Suprapubic skin (tissue), 4 donors: Measurements from ENCODE around the gene CAMK2G. TPM values are rescaled to one million over a fixed set of nuclear protein-coding genes. Genes with fewer than 3 reads are reported as not detected.
"Not testable (repeated sequence)": the region's sequence is repeated elsewhere in the genome, so short reads cannot be mapped to it uniquely, and the experiment has no call there.

Source experiments
- DNase-seq, 2 donors: peaks; one replicate each; pipeline ENCODE4 v3.0.0-alpha.2; 2019; ENCODE audit warnings: low spot score in 2 of 2
- H3K27ac ChIP-seq: fragments of 200-600 bp; sonication (generic); one replicate; pipeline ENCODE4 v1.5.1; 2019
- H3K27me3 ChIP-seq: fragments of 200-600 bp; sonication (generic); one replicate; pipeline ENCODE4 v1.5.1; 2019
- H3K36me3 ChIP-seq: fragments of 200-600 bp; sonication (generic); one replicate; pipeline ENCODE4 v1.5.1; 2019
- H3K4me1 ChIP-seq: fragments of 200-600 bp; sonication (generic); one replicate; pipeline ENCODE4 v1.5.1; 2019
- H3K4me3 ChIP-seq: fragments of 200-600 bp; sonication (generic); one replicate; pipeline ENCODE4 v1.5.1; 2019; ENCODE audit warnings: mild to moderate bottlenecking
- H3K9me3 ChIP-seq: fragments of 200-600 bp; sonication (generic); one replicate; pipeline ENCODE4 v1.5.1; 2019
- EP300 ChIP-seq: sonication (generic); formaldehyde crosslinking; IDR thresholded peaks from one replicate; pipeline ENCODE4 v1.6.1; 2017; ENCODE audit warnings: antibody characterized with exemption
- POLR2A ChIP-seq, 2 donors: fragments of 450-650 bp; IDR thresholded peaks; one replicate each; pipeline ENCODE4 v1.6.1; 2017; ENCODE audit warnings: antibody characterized with exemption in 2 of 2, mild to moderate bottlenecking in 2 of 2, moderate library complexity in 2 of 2
- POLR2AphosphoS5 ChIP-seq, 3 donors: sonication (generic); formaldehyde crosslinking; IDR thresholded peaks; one replicate each; pipeline ENCODE4 v1.6.1; 2017; ENCODE audit warnings: antibody characterized with exemption in 3 of 3
- WGBS: methylation state at CpG from one replicate; pipeline ENCODE4 v1.1.5; 2018; 5-methylcytosine and 5-hydroxymethylcytosine counted together
- total RNA-seq, 4 donors: library from RNA; depleted of rRNA; stranded (reverse); fragments of >200 nt; gene quantifications; one replicate each; pipeline ENCODE4 v1.1.0, GENCODE V29; 2016
- TF ChIP-seq, protein P1 (sequence below), 2 donors: fragments of 200-600 bp in 1 of 2; fragments of 450-650 bp in 1 of 2; sonication (generic) in 1 of 2; IDR thresholded peaks; one replicate each; pipeline ENCODE4 v1.5.1; 2016 to 2019; ENCODE audit warnings: antibody characterized with exemption in 2 of 2, mild to moderate bottlenecking in 1 of 2, moderate library complexity in 1 of 2

The CAMK2G gene
- total RNA-seq, 4 donors from 2014 or later: 16.9 to 35.2 (median 20.6) TPM

DNA sequence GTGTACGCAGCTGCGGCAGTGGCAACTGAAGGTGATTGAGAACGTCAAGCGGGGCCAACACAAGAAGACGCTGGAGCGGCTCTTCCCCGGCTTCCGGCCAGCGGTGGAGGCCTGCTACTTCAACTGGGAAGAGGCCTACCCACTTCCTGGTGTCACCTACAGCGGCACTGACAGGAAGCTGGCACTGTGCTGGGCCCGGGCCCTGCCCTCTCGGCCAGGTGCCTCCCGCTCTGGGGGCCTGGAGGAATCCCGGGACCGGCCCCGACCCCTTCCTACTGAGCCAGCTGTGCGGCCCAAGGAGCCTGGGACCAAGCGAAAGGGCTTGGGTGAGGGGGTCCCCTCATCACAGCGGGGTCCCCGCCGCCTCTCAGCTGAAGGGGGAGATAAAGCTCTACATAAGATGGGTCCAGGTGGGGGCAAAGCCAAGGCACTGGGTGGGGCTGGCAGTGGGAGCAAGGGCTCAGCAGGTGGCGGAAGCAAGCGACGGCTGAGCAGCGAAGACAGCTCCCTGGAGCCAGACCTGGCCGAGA is 82.4 kb downstream of the CAMK2G start:
- no peaks in the 10 kb centered on the region for H3K9me3 ChIP-seq
- H3K27me3 ChIP-seq: no peaks in the 10 kb centered on the region
- no peak overlapping the region for H3K27ac ChIP-seq
- peaks cover 84% of the 10 kb centered on the region for H3K36me3 ChIP-seq
- no peak for DNase-seq
- TF ChIP-seq POLR2A (IDR thresholded peaks at IDR 0.05) (no peak), EP300 (no peak), POLR2AphosphoS5 (IDR thresholded peaks at IDR 0.05) (no peak)
- TF ChIP-seq, protein P1, sequence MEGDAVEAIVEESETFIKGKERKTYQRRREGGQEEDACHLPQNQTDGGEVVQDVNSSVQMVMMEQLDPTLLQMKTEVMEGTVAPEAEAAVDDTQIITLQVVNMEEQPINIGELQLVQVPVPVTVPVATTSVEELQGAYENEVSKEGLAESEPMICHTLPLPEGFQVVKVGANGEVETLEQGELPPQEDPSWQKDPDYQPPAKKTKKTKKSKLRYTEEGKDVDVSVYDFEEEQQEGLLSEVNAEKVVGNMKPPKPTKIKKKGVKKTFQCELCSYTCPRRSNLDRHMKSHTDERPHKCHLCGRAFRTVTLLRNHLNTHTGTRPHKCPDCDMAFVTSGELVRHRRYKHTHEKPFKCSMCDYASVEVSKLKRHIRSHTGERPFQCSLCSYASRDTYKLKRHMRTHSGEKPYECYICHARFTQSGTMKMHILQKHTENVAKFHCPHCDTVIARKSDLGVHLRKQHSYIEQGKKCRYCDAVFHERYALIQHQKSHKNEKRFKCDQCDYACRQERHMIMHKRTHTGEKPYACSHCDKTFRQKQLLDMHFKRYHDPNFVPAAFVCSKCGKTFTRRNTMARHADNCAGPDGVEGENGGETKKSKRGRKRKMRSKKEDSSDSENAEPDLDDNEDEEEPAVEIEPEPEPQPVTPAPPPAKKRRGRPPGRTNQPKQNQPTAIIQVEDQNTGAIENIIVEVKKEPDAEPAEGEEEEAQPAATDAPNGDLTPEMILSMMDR (IDR thresholded peaks at IDR 0.05): no peak
- H3K4me3 ChIP-seq: no peak overlapping the region
- H3K4me1 ChIP-seq: peaks cover 23% of the 10 kb centered on the region
- WGBS: 94% methylated on average over 24 of the region's 26 CpGs

DNA sequence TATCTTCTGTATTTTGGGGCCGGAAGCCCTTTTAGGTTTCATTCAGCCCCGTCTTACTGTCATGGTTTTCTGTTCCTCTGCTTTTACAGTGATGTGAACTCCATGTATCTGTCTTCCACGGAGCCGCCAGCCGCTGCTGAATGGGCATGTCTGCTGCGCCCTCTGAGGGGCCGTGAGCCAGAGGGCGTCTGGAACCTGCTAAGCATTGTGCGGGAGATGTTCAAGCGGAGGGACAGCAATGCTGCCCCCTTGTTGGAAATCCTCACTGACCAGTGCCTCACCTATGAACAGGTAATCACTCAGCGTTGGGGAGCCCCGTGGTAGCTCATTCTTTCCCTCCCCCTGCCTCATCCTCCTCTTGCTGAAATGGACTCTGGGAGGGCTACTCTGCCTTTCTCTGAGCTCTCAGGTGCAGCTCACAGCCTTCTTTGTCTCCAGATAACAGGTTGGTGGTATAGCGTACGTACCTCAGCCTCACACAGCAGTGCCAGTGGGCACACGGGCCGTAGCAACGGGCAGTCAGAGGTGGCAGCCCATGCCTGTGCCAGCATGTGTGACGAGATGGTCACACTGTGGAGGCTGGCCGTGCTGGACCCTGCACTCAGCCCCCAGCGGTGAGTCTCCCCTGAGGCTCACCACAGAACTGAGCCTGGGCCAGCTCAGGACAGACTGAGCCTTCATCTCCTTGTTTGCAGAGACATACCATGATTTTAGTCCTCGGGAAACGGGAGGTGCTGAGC is 83.3 kb downstream of the CAMK2G start:
- TF ChIP-seq POLR2A (IDR thresholded peaks at IDR 0.05) (no peak), EP300 (no peak), POLR2AphosphoS5 (IDR thresholded peaks at IDR 0.05) (no peak)
- TF ChIP-seq, protein P1 (IDR thresholded peaks at IDR 0.05): no peak
- H3K36me3 ChIP-seq: peaks cover 75% of the 10 kb centered on the region
- H3K4me3 ChIP-seq: no peak overlapping the region

DNA sequence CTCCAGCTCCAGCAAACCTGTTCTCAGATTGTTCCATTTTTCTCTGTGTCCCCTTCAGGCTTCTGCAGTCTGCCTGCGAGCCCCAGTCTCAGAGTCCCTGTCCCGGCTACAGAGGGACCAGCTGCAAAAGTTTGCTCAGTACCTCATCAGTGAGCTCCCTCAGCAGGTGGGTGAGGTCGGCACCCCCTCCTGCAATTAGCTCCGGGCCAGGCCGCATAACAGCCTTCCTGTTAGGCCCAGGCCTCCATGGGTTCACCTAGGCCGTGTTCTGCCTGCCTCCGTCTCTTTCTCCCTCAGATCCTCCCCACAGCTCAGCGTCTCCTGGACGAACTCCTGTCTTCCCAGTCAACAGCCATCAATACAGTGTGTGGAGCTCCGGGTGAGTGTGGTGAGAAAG is 84.7 kb downstream of the CAMK2G start:
- no peak for DNase-seq
- H3K9me3 ChIP-seq: no peaks in the 10 kb centered on the region
- H3K36me3 ChIP-seq: peaks cover 61% of the 10 kb centered on the region
- no peak for TF ChIP-seq POLR2A (IDR thresholded peaks at IDR 0.05)
- TF ChIP-seq, protein P1 (IDR thresholded peaks at IDR 0.05): no peak
- no peak overlapping the region for H3K4me3 ChIP-seq
- H3K27ac ChIP-seq: no peak overlapping the region
- WGBS: 90% methylated on average over 10 of the region's 10 CpGs
- no peaks in the 10 kb centered on the region for H3K27me3 ChIP-seq
- peaks cover 36% of the 10 kb centered on the region for H3K4me1 ChIP-seq

More for the DNA sequence above, 83.3 kb downstream of the CAMK2G start:
- Histone ChIP-seq H3K27ac (no peak overlapping the region), H3K4me1 (peaks cover 32% of the 10 kb centered on the region), H3K27me3 (no peaks in the 10 kb centered on the region), H3K9me3 (no peaks in the 10 kb centered on the region)
- DNase-seq: no peak
- WGBS: 90% methylated on average over 18 of the region's 22 CpGs

DNA sequence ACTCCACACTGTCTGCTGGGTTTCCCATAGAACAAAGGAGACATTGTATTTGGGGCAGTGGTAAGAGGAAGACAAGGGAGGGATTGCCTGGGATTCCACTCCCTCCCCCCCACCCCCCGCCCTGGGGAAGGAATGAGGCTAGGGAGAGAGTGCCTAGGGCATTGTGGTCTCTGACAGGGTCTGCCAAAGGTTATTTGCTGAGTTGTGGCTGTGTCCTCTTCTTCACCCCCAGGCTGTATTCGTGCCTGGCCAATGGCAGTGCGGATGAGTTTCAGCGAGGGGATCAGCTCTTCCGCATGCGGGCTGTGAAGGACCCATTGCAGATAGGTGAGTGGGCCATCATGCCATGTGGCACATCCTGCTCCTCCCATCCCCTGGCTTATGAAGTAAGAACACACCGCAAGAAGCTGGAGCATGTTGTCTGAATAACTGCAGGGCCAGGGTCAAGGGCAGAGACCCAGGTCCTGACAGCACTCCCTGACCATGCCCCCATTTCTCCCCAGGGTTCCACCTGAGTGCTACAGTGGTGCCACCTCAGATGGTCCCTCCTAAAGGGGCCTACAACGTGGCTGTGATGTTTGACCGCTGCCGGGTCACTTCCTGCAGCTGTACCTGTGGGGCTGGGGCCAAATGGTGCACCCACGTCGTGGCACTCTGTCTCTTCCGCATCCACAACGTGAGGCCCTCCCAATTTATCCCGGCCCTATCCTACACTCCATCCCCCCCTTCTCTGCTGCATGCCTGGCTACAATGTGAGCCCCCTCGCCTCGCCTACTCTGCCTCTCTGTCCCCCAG is 85.3 kb downstream of the CAMK2G start:
- Histone ChIP-seq H3K9me3 (no peaks in the 10 kb centered on the region), H3K36me3 (peaks cover 55% of the 10 kb centered on the region), H3K4me1 (peaks cover 40% of the 10 kb centered on the region), H3K27ac (no peak overlapping the region), H3K4me3 (no peak overlapping the region), H3K27me3 (no peaks in the 10 kb centered on the region)
- WGBS: 87% methylated on average over 12 of the region's 17 CpGs
- TF ChIP-seq POLR2AphosphoS5 (IDR thresholded peaks at IDR 0.05): no peak
- TF ChIP-seq, protein P1 (IDR thresholded peaks at IDR 0.05): no peak
- TF ChIP-seq POLR2A (IDR thresholded peaks at IDR 0.05): no peak
- TF ChIP-seq EP300: no peak
- DNase-seq: no peak

DNA sequence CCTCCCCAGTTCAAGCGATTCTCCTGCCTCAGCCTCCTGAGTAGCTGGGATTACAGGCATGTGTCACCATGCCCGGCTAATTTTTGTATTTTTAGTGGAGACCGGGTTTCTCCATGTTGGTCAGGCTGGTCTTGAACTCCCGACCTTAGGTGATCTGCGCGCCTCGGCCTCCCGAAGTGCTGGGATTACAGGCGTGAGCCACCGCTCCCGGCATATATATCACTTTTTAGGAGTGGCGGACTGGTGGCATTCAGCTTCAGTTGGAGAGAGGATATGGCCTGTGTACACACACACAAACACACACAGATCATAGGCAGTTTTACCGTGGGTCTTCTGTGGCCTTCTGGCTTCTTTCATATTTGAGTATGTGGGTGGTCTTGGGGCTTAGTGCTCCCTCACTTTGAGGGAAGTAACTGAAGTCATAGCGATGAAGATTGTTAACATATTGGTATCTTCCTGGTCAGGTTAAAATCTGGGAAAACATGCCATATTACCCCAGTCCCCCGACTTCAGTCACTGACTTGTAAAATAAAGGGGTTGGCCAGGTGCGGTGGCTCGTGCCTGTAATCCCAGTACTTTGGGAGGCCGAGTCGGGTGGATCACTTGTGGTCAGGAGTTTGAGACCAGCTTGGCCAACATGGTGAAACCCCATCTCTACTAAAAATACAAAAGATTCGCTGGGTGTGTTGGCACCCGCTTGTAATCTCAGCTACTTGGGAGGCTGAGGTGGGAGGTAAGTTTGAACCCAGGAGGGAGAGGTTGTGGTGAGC is 87.1 kb downstream of the CAMK2G start:
- H3K9me3 ChIP-seq, H3K27me3 ChIP-seq, DNase-seq, H3K27ac ChIP-seq: not testable (repeated sequence)
- peaks cover 37% of the 10 kb centered on the region for H3K36me3 ChIP-seq
- H3K4me3 ChIP-seq: peak overlapping the region; percentile 94
- 88% methylated on average over 20 of the region's 21 CpGs for WGBS
- H3K4me1 ChIP-seq: peaks cover 52% of the 10 kb centered on the region
